BE2C (cell line): Measurements from ENCODE around the gene NSFL1C.

Experiments used
- DNase-seq: peaks from one replicate; pipeline ENCODE4 v3.0.0-alpha.2; 2020
- H3K27me3 ChIP-seq: fragments of 250-450 bp; sonication (Bioruptor Pico); 2 replicates; pipeline ENCODE4 v1.5.1; 2020; ENCODE audit warnings: mild to moderate bottlenecking
- H3K36me3 ChIP-seq: fragments of 250-450 bp; sonication (Bioruptor Pico); 2 replicates; pipeline ENCODE4 v1.5.1; 2020; ENCODE audit warnings: mild to moderate bottlenecking
- H3K4me1 ChIP-seq: fragments of 250-450 bp; sonication (Bioruptor Pico); 2 replicates; pipeline ENCODE4 v1.5.1; 2020
- H3K4me3 ChIP-seq: 2 replicates; pipeline ENCODE4 v1.5.1; 2011; ENCODE audit warnings: low read depth, low read length
- H3K9me3 ChIP-seq: fragments of 250-450 bp; sonication (Bioruptor Pico); 2 replicates; pipeline ENCODE4 v1.5.1; 2020
- TF ChIP-seq, protein P1 (sequence below): IDR thresholded peaks from 2 replicates; pipeline ENCODE4 v1.5.1; 2012; ENCODE audit warnings: mild to moderate bottlenecking, low read depth, low read length

Gene NSFL1C

GRCh38 chr20:1467355-1468116 lies 887 bp upstream of the NSFL1C start:
- Histone ChIP-seq H3K27me3 (no peaks in the 10 kb centered on the region), H3K9me3 (no peaks in the 10 kb centered on the region), H3K4me1 (no peaks in the 10 kb centered on the region; the same call in none of the 2 replicates), H3K4me3 (no peak overlapping the region), H3K36me3 (no peaks in the 10 kb centered on the region)
- DNase-seq, result peak; percentile 4
- TF ChIP-seq, protein P1, sequence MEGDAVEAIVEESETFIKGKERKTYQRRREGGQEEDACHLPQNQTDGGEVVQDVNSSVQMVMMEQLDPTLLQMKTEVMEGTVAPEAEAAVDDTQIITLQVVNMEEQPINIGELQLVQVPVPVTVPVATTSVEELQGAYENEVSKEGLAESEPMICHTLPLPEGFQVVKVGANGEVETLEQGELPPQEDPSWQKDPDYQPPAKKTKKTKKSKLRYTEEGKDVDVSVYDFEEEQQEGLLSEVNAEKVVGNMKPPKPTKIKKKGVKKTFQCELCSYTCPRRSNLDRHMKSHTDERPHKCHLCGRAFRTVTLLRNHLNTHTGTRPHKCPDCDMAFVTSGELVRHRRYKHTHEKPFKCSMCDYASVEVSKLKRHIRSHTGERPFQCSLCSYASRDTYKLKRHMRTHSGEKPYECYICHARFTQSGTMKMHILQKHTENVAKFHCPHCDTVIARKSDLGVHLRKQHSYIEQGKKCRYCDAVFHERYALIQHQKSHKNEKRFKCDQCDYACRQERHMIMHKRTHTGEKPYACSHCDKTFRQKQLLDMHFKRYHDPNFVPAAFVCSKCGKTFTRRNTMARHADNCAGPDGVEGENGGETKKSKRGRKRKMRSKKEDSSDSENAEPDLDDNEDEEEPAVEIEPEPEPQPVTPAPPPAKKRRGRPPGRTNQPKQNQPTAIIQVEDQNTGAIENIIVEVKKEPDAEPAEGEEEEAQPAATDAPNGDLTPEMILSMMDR, result no peak

DNA sequence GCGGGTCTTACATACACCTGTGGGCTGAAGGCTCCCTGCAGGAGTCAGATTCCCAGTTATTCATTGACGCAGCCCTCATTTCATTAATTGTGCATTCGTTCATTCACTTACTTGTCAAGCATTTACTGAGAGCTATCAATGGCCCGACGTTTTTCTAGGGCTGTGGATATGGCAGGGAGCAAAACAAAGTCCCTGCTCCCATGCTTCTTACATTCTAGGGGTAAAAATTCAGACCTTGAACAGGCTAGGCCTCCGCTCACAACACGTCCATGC lies 369 bp upstream of the NSFL1C start:
- H3K27me3 ChIP-seq, result no peaks in the 10 kb centered on the region
- H3K9me3 ChIP-seq, result no peaks in the 10 kb centered on the region
- H3K4me3 ChIP-seq, result no peak overlapping the region
- TF ChIP-seq, protein P1, result no peak
- no peak for DNase-seq
- H3K4me1 ChIP-seq, result no peaks in the 10 kb centered on the region; the same call in none of the 2 replicates
- no peaks in the 10 kb centered on the region for H3K36me3 ChIP-seq

DNA sequence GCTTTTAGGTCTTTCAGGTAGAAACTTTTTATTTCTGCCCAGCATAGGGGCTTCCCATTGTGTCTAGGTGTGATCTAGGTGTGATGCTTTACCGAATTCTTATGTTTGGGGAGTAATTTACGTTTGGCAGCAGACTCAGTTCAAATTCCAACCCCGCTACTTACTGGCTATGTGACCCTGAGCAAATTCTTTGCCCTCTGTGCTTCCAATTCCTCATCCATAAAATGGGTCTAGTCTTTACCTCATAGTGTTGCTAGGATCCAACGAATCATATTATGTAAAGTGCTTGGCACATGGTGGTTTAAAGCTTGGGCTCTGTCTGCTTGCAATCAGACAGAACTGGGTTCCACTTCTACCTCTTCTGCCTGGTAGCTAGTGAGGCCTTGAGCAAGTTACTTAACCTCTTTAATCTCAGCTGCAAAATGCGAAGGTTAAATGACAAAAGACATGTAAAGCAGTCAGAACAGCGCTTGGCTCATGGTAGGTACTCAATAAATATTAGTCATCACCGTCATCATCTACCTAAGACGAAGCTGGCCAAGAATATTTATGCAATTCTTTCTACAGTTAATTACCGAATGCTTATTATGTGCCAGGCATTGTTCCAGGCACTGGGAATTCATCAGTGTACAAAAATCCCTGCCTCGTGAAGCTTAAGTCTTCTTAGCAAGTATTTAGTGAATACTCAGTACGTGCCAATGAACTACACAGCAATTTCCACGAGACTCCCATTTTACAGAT lies 1.0 kb downstream of the NSFL1C start:
- Histone ChIP-seq H3K4me3 (peak overlapping the region; percentile 76), H3K27me3 (no peaks in the 10 kb centered on the region), H3K4me1 (no peaks in the 10 kb centered on the region; the same call in none of the 2 replicates), H3K36me3 (no peaks in the 10 kb centered on the region), H3K9me3 (no peaks in the 10 kb centered on the region)
- DNase-seq, result no peak
- TF ChIP-seq, protein P1, result no peak

DNA sequence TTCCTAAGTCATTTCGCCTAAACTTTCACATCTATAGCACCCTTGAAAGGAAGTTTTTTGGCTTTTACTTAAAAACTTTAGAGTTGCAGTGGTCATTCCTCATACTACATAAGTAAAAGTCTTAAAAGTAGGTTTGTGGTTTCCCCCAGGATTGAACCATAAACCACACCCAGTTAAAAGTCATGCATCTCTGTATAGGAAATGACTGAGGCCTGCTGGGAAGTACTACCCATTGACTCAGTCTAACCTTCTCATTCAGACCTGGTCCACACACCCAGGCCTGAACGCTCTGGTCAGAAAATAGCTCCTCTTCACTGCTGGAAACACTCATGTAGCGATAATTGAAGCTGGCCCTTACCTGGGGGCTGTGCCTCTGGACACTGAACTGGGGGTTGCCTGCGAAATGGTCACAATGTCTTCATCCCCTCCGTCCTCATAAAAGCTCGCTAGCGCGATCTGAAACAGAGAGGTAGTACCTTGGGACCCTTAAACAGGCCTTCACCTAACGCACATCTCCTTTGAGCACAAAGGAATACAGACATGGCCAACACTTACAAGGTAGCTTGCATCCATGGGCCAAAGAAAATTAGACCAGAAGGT lies 2.6 kb downstream of the NSFL1C start:
- Histone ChIP-seq H3K36me3 (no peaks in the 10 kb centered on the region), H3K4me3 (no peak overlapping the region), H3K4me1 (no peaks in the 10 kb centered on the region; the same call in none of the 2 replicates)

GRCh38 chr20:1462834-1463233 lies 3.8 kb downstream of the NSFL1C start:
- Histone ChIP-seq H3K4me1 (no peaks in the 10 kb centered on the region; the same call in none of the 2 replicates), H3K4me3 (no peak overlapping the region), H3K27me3 (no peaks in the 10 kb centered on the region), H3K9me3 (no peaks in the 10 kb centered on the region), H3K36me3 (no peaks in the 10 kb centered on the region)
- no peak for DNase-seq
- TF ChIP-seq, protein P1, result no peak

More for the DNA sequence above, 2.6 kb downstream of the NSFL1C start:
- no peaks in the 10 kb centered on the region for H3K27me3 ChIP-seq
- TF ChIP-seq, protein P1, result no peak
- H3K9me3 ChIP-seq, result no peaks in the 10 kb centered on the region
- DNase-seq, result no peak
